PC-3 (cell line): Measurements from ENCODE around the gene MEF2C. TPM values are rescaled to one million over a fixed set of nuclear protein-coding genes. Genes with fewer than 3 reads are reported as not detected.

Experiments used
- ATAC-seq: fragments of 200-7000 bp; cut with Tn5 transposase; 2 replicates; pipeline ENCODE4 v1.9.1; 2020; ENCODE audit warnings: mild to moderate bottlenecking, moderate library complexity
- BruUV-seq: library from RNA; stranded (reverse); fragments of 400-500 nt; replicated peaks from 2 replicates; lab custom pipeline; 2021; lab: Mats Ljungman, UMichigan
- CTCF ChIA-PET: fragments of 300-600 bp; sonication (Branson Sonifier 250); formaldehyde crosslinking; loops from one replicate; lab custom pipeline; 2022; ENCODE audit warnings: antibody characterized with exemption; lab: Charles Lee
- POLR2A ChIA-PET: fragments of 300-600 bp; sonication (Branson Sonifier 250); formaldehyde crosslinking; loops from one replicate; lab custom pipeline; 2022; ENCODE audit warnings: antibody characterized with exemption; ENCODE audit not compliant: unreplicated experiment; lab: Charles Lee
- DNase-seq: peaks from one replicate; pipeline ENCODE4 v3.0.0-alpha.2; 2015
- H2AFZ ChIP-seq: fragments of 300-600 bp; sonication (generic); 2 replicates; pipeline ENCODE4 v1.6.0; 2016; ENCODE audit warnings: antibody characterized with exemption, low read length
- H3F3A ChIP-seq: fragments of 300-600 bp; sonication (generic); one replicate; pipeline ENCODE4 v1.6.0; 2017; ENCODE audit warnings: antibody characterized with exemption, low read length, control low read depth, mild to moderate bottlenecking; ENCODE audit not compliant: unreplicated experiment
- H3K27ac ChIP-seq: fragments of 300-600 bp; sonication (generic); 2 replicates; pipeline ENCODE4 v1.5.1; 2016; ENCODE audit warnings: mild to moderate bottlenecking, low read length
- H3K27me3 ChIP-seq: fragments of 300-600 bp; sonication (generic); 2 replicates; pipeline ENCODE4 v1.6.1; 2016; ENCODE audit warnings: low read length, mixed read lengths
- H3K36me3 ChIP-seq: fragments of 300-600 bp; sonication (generic); 2 replicates; pipeline ENCODE4 v1.6.1; 2016; ENCODE audit warnings: low read depth, mixed run types, low read length, mixed read lengths
- H3K4me1 ChIP-seq: fragments of 300-600 bp; sonication (generic); 2 replicates; pipeline ENCODE4 v1.5.1; 2016; ENCODE audit warnings: low read length; ENCODE audit not compliant: insufficient read depth
- H3K4me2 ChIP-seq: fragments of 300-600 bp; sonication (generic); 2 replicates; pipeline ENCODE4 v1.6.0; 2016; ENCODE audit warnings: low read length
- H3K4me3 ChIP-seq: fragments of 300-600 bp; sonication (generic); 2 replicates; pipeline ENCODE4 v1.5.1; 2016; ENCODE audit warnings: mild to moderate bottlenecking, low read length, mixed read lengths
- H3K79me2 ChIP-seq: fragments of 300-600 bp; sonication (generic); 2 replicates; pipeline ENCODE4 v1.6.1; 2017; ENCODE audit warnings: low read length, mixed read lengths
- H3K9ac ChIP-seq: fragments of 300-600 bp; sonication (generic); 2 replicates; pipeline ENCODE4 v1.6.0; 2016; ENCODE audit warnings: mild to moderate bottlenecking, low read length
- H3K9me2 ChIP-seq: fragments of 300-600 bp; sonication (generic); replicated peaks from 2 replicates; pipeline ENCODE4 v1.6.1; 2016; ENCODE audit warnings: mixed run types, low read length, mixed read lengths
- H3K9me3 ChIP-seq: fragments of 300-600 bp; sonication (generic); 2 replicates; pipeline ENCODE4 v1.6.1; 2016; ENCODE audit warnings: low read length, mixed read lengths
- H4K20me1 ChIP-seq: fragments of 300-600 bp; sonication (generic); 2 replicates; pipeline ENCODE4 v1.6.1; 2016; ENCODE audit warnings: low read length, mixed read lengths
- CTCF ChIP-seq: fragments of 300-600 bp; sonication (generic); conservative IDR thresholded peaks from 2 replicates; pipeline ENCODE4 v1.5.1; 2017; ENCODE audit warnings: antibody characterized with exemption, low read depth, mild to moderate bottlenecking, low read length
- EZH2 ChIP-seq: fragments of 300-600 bp; sonication (generic); IDR thresholded peaks from one replicate; pipeline ENCODE4 v1.6.1; 2017; ENCODE audit warnings: antibody characterized with exemption, mild to moderate bottlenecking, low read length; ENCODE audit not compliant: unreplicated experiment
- EZH2phosphoT487 ChIP-seq: fragments of 300-600 bp; sonication (generic); IDR thresholded peaks from 2 replicates; pipeline ENCODE4 v1.6.1; 2018; ENCODE audit warnings: mild to moderate bottlenecking, antibody characterized with exemption, low read length, borderline replicate concordance
- intact Hi-C: fragments of 100-400 bp; cut with micrococcal nuclease; formaldehyde crosslinking; loops from 2 replicates; pipeline ENCODE4 v1.9.0; 2023
- total RNA-seq: library from RNA; depleted of rRNA; stranded (reverse); fragments of >200 nt; gene quantifications from 2 replicates; pipeline ENCODE4 v1.2.3, GENCODE V29; 2014

Gene MEF2C
- total RNA-seq, 1 experiment from 2014 or later, result 8.0 TPM

- no TSS peak for BruUV-seq
- intact Hi-C loops, result loop anchor here (5.0 to 10.0 kb wide), 2 partner anchors 92 to 1450 kb away; no protein-coding TSS in a partner anchor
- H2AFZ ChIP-seq, result no peak overlapping the region
- no peak overlapping the region for H3K4me2 ChIP-seq
- no peaks in the 10 kb centered on the region for H3K27me3 ChIP-seq
- H3K9ac ChIP-seq, result no peak overlapping the region
- no peak for TF ChIP-seq EZH2
- no peak for TF ChIP-seq CTCF
- no peak for TF ChIP-seq EZH2phosphoT487
- H3F3A ChIP-seq, result no peaks in the 10 kb centered on the region
- no peaks in the 10 kb centered on the region for H4K20me1 ChIP-seq
- H3K9me3 ChIP-seq, result no peaks in the 10 kb centered on the region
- H3K4me3 ChIP-seq, result no peak overlapping the region
- H3K79me2 ChIP-seq, result no peaks in the 10 kb centered on the region
- POLR2A ChIA-PET, result no interaction called here
- DNase-seq (no peak), ATAC-seq (no peak)
- no peak overlapping the region for H3K27ac ChIP-seq
- H3K4me1 ChIP-seq, result 0 out of 2 replicates have a peak, but pooled peaks cover 9% of the 10 kb centered on the region
- no peaks in the 10 kb centered on the region for H3K9me2 ChIP-seq
- CTCF ChIA-PET, result no interaction called here
- H3K36me3 ChIP-seq, result no peaks in the 10 kb centered on the region
Observed at GRCh38 chr5:88734983-88735382, 148.0 kb downstream of the MEF2C start.

- POLR2A ChIA-PET, result interaction anchor here (0.5 kb wide), 1 partner anchor 1132 kb away, joined by 3 read pairs; no protein-coding TSS in a partner anchor
- Histone ChIP-seq H2AFZ (no peak overlapping the region), H3K4me3 (no peak overlapping the region), H3K4me2 (no peak overlapping the region), H3K79me2 (no peaks in the 10 kb centered on the region), H3K36me3 (no peaks in the 10 kb centered on the region), H3K9me3 (no peaks in the 10 kb centered on the region), H3K9me2 (no peaks in the 10 kb centered on the region), H3F3A (no peaks in the 10 kb centered on the region), H3K9ac (no peak overlapping the region), H4K20me1 (no peaks in the 10 kb centered on the region), H3K27ac (no peak overlapping the region), H3K4me1 (0 out of 2 replicates have a peak, but pooled peaks cover 9% of the 10 kb centered on the region), H3K27me3 (no peaks in the 10 kb centered on the region)
- TF ChIP-seq EZH2phosphoT487, result no peak
- TF ChIP-seq EZH2, result no peak
- TF ChIP-seq CTCF, result no peak
- DNase-seq (no peak), ATAC-seq (no peak)
- no TSS peak for BruUV-seq
- intact Hi-C loops, result loop anchor here (5.0 to 10.0 kb wide), 2 partner anchors 93 to 1451 kb away; no protein-coding TSS in a partner anchor
- CTCF ChIA-PET, result interaction anchor here (0.7 kb wide), 1 partner anchor 995 kb away, joined by 5 read pairs; no protein-coding TSS in a partner anchor
Observed at GRCh38 chr5:88734191-88734640, 148.8 kb downstream of the MEF2C start.

- H3K4me2 ChIP-seq, result no peak overlapping the region
- TF ChIP-seq CTCF (no peak), EZH2 (no peak), EZH2phosphoT487 (no peak)
- no TSS peak for BruUV-seq
- ATAC-seq (no peak), DNase-seq (no peak)
- no peak overlapping the region for H3K27ac ChIP-seq
- H3K4me1 ChIP-seq, result 0 out of 2 replicates have a peak, but pooled peaks cover 9% of the 10 kb centered on the region
- H3K79me2 ChIP-seq, result no peaks in the 10 kb centered on the region
- no peaks in the 10 kb centered on the region for H3F3A ChIP-seq
- H3K4me3 ChIP-seq, result no peak overlapping the region
- no peaks in the 10 kb centered on the region for H4K20me1 ChIP-seq
- ChIA-PET CTCF (no interaction called here), POLR2A (interaction anchor here (0.6 kb wide), 1 partner anchor 150 kb away, joined by 10 read pairs; the partner anchor contains the start of gene MEF2C)
- intact Hi-C loops, result loop anchor here (5.0 to 10.0 kb wide), 2 partner anchors 94 to 1452 kb away; no protein-coding TSS in a partner anchor
- no peak overlapping the region for H3K9ac ChIP-seq
- no peaks in the 10 kb centered on the region for H3K36me3 ChIP-seq
- H3K27me3 ChIP-seq, result no peaks in the 10 kb centered on the region
- no peaks in the 10 kb centered on the region for H3K9me2 ChIP-seq
- no peak overlapping the region for H2AFZ ChIP-seq
- no peaks in the 10 kb centered on the region for H3K9me3 ChIP-seq
Observed at GRCh38 chr5:88732862-88733261, 150.1 kb downstream of the MEF2C start.
